HG03571 (cell line): Measurements from ENCODE around the gene EPGN.
A peak's percentile ranks its signal among the peaks of the same experiment; 100 is the strongest.
"Not testable (repeated sequence)": the region's sequence is repeated elsewhere in the genome, so short reads cannot be mapped to it uniquely, and the experiment has no call there.

Experiments
- ATAC-seq: cut with Tn5 transposase; IDR thresholded peaks from one replicate; pipeline ENCODE4 v1.9.1; 2021; ENCODE audit not compliant: unreplicated experiment

Gene EPGN

DNA sequence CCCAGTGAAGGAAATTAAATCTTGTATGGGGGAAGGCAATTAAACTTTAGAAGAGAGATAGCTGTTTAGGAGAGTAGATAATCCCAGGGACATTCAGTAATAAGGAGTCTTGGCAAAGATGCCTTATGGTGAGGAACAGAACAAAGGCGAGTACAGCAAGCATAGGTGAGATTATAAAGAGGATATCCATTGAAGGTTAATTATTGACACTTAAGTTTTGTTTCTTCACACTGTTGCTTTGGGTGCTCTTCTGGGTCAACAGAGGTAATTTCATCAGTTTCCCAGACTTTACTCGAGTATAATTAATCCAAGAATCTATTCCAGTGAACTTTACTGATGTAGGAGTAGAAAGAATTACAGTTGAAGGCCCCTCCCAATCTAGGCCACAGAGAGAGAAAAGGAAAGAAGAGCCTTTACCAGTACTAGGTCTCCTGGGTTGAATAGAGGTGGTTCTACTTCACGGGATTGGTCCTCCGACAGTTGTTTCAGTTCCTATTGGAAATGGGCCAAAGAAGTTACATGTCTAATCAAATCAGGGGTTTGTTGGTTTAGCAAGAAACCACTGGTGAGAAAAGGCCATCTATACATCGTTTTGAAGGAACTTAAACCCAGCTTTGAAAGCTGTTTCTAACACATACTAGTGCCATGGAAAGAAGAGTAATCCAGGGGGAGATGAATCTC lies 27.2 kb downstream of the EPGN start:
- ATAC-seq: peak; percentile 89

DNA sequence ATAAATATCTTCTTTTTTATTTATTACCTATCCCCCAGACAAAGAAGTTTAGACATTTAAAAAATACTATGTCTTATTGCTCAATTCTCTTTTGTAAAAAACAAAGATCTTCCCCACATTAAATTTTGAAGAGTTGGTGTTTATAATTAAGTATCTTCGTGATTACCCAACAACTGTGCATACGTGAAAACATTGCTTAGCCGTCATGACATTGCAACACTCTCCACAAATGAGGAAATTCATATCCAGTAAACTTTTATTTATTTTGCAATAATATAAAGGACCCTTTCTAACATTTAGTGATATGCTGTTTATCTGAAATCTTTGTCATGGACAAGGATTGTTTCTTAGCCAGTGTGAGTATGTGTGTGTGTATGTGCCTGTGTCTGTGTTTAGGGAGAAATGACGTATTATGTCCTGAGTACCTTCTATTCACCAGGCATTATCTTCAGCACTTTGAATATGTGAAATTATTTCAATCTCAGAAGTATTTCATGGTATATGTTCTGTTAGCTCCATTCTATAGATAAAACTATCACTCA lies 30.6 kb downstream of the EPGN start:
- ATAC-seq: no peak

DNA sequence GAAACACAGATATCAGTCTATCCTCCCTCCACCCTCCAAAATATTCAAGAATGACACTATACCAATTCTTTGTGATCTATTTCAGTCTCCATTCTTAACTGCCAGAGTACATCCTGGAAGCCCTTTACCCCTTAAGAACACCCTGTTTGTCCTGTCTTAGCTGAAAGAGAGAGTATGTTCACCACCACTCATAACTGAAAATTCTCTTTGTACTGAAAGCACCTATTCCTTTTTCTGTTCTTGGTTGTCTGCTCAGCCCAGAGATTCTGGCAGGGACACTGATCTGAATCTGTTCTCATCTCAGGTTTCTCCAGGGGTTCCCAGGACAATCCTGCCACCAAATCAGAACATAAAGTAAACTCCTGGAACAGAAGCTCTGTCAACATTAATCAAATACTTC lies 31.2 kb downstream of the EPGN start:
- ATAC-seq: no peak

DNA sequence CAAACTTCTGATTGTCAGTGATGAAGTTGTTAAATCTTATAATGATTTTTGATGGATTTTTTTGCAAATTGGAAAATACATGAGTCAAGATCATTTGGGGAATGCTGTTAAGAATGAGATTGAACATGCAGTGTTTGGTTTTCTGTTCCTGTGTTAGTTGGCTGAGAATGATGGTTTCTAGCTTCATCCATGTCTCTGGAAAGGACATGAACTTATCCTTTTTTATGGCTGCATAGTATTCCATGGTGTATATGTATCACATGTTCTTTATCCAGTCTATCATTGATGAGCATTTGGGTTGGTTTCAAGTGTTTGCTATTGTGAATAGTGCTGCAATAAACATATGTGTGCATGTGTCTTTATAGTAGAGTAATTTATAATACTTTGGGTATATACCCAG lies 32.2 kb downstream of the EPGN start:
- not testable (repeated sequence) for ATAC-seq

DNA sequence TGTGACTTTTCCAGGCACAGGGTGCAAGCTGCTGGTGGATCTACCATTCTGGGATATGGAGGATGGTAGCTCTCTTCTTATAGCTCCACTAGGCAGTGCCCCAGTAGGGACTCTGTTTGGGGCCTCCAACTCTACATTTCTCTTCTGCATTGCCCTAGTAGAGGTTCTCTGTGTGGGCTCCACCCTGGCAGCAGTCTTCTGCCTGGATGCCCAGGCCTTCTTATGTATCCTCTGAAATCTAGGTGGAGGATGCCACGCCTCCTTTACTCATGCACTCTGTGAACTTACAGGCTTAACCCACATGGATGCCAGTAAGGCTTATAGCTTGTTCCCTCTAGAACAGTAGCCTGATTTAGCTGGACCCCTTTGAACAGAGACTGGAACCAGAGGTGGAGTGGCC lies 35.8 kb downstream of the EPGN start:
- ATAC-seq: no peak

DNA sequence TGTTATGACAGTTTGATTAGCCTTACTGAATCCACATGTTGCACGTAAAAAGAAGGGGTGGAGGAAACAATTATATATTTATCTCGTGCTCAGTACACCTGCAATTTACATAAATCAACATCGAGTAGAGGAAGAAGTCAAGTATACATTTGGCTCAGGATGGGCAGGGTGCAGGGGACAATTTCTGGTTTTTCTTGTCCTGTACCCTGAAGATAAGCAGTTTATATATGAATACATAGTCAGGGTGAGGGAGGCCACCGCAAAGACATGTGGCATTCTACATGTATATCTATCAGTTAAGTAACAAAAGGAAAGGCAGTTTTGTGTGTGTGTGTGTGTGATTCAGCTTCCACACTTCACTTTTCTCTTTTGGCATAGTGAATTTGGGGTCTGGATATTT lies 45.6 kb downstream of the EPGN start:
- ATAC-seq: no peak

DNA sequence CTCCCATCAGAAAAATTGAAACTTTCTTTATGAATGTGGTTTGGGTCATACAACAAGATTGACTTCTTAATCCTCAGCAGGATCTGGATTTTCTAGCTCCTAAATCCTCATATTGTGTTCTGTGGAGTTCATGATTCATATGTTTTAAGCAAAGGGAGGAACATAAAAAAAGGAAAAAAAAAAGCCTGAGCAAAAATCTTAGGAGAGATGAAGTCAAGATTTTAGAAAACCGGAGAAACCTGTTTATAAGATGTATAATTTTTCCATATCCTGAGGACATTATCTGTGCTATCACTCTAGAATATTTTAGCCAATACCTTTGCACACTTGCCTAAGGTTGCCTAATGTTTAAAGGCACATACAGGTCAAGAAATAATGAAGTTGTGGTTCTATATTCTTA lies 49.7 kb downstream of the EPGN start:
- ATAC-seq: no peak

DNA sequence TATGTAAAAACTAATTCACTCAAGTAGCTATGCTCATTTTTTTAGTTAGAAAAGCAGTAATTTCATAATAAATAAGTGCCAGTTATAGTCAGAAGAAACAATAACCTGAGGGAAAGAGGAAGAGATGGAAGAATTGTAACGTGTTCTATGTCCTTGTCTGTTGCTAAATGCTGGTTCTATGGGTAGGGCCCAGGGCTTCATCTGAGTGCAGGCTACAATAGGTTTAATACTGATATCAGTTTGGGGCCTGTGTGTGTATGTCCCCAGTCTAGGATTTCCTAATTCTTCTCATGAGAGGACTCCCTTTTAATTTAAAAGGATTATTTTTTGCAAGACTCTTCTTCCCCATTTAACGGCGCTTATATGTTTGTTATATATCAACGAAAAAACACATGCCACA lies 53.4 kb downstream of the EPGN start:
- ATAC-seq: no peak

DNA sequence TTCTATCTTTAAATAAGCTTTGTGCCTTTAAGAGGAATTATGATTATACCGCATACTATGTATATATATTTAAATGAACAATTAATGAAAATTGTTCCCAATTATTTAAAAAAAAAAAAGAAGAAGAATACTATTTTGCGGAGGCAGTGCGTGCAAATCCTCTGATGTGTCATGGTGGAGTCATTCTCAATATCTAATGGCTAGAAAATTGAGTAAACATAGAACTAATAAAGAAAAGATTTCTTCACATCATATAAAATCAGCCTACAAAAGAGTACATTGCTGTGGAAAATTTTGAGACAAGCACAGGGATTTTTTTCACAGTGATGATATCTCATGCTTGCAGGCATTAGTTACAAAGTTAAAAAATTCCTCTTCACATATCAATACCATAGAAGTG lies 54.1 kb downstream of the EPGN start:
- ATAC-seq: no peak

DNA sequence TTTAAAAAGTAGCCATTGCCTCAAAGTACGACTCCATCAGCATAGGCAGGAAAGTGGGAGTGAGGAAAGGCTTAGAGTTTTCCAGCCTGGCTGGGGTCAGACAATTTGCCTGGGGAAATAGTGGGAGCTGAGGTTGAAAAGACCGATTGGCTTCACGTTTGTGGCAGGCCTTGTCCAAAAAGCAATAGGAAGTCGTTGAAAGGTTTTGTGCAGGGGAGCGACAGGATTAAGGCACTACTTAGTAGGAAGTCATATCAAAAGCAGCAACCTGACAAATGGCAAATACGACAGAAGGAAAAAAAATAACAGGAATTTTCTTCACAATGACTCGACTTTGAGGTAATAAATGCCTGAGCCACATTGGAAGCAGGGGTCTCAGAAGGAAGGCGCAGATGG lies 56.0 kb downstream of the EPGN start:
- no peak for ATAC-seq

DNA sequence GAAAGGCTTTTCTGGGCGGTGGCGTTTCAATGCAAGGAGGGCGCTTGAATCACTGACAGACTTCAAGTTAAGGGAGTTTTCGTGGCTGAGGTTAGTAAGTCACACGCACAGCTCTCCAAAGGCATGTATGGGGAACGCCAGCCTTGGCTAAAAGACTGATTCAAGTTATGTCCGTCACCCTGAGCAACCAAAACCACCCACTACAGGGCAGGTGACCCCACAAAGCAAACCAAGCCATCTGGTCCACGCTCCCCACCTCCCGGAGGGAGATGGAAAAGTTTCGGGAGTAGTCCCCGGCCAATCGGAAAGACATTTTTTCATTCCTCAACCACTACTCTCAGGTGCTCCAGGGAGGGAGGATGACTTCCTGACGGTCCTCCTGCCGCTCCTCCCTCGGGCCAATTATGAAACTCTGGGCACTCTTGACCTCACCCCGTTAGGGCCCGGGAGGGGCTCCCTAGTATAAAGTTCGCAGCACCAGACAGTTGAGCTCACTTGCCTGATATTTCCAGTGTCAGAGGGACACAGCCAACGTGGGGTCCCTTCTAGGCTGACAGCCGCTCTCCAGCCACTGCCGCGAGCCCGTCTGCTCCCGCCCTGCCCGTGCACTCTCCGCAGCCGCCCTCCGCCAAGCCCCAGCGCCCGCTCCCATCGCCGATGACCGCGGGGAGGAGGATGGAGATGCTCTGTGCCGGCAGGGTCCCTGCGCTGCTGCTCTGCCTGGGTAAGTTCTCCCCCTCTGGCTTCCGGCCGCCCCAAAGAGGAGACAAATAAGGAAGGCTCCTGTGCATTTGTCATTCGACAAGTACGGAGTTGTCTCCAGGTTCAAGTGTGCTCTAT lies 56.6 kb downstream of the EPGN start, which contains the start of gene EREG:
Gene EREG (plus strand): TSS at position 494 of the 840 bp plus-strand sequence. CDS start 164 bp downstream, at position 658.
- peak; percentile 42 for ATAC-seq

DNA sequence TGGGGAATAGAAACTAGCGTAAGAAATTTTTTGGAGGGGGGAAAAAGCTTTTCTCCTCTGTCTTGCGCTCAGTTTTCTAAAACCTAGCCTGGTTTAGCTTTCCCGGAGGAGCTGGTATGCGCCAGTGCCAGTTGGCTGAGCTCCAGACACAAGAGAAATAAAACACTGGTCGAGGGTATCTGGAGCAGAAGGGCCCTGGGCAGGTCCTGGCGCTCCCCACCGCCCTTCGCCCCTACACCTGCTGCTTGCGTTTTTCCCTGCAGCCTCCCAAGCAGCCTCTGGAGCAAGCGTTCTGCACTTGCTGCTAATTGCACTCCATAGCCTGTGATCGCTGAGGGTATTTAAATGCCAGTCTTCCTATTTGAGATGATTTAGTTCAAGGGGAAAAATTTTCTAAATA lies 57.5 kb downstream of the EPGN start:
- no peak for ATAC-seq
